ENCODE results near the gene EFCAB6. TPM values are rescaled to one million over a fixed set of nuclear protein-coding genes. Genes with fewer than 3 reads are reported as not detected.

EFCAB6 gene
- total and polyA plus RNA-seq, 2 donors (not counting 3 experiments of a cell fraction or from before 2014, with no cell fraction given), result 0.07 to 0.31 TPM

DNA sequence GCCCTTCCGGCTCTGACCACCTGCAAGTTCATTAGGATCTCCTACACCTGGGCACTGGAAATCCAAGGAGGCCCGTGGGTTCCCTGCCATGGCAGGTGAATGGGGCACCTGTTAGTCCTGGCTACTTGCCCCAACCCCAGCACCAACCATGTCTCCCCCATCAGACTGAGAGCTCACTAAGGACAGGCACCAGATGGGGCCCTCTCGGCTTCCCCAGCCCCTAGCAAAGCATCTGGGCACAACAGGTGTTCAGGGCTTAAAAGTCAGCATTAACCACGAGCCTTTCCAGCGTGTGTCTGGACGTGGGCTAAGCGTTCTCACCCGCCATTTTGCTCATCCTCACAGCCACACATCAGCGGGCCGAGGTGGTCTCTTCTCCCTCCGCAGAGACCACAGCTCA lies 48.0 kb upstream of the EFCAB6 start:
- BruUV-seq (replicated peaks), result no TSS peak
- TF ChIP-seq, protein P1, sequence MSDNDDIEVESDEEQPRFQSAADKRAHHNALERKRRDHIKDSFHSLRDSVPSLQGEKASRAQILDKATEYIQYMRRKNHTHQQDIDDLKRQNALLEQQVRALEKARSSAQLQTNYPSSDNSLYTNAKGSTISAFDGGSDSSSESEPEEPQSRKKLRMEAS (IDR thresholded peaks at IDR 0.05; ENCODE audit: insufficient read depth, insufficient read length), result no peak
- TF ChIP-seq MYC (IDR thresholded peaks at IDR 0.05; ENCODE audit: low read depth, low read length) (no peak), FOS (IDR thresholded peaks at IDR 0.05; ENCODE audit: borderline replicate concordance, insufficient read depth, low read length) (no peak), CTCF (IDR thresholded peaks at IDR 0.05; ENCODE audit: extremely low read depth in 1 of 2, insufficient read depth in 1 of 2, low read depth in 1 of 2, low read length in 2 of 2) (no peak), EZH2 (IDR thresholded peaks at IDR 0.05; ENCODE audit: borderline replicate concordance, low read depth, low read length, severe bottlenecking) (no peak), JUN (IDR thresholded peaks at IDR 0.05; ENCODE audit: borderline replicate concordance, insufficient read depth, insufficient read length, low read depth) (no peak), POLR2A (IDR thresholded peaks at IDR 0.05; ENCODE audit: low read depth, low read length) (no peak)
- dilution Hi-C loops (cut with MboI; ENCODE audit: extremely low pct_ligation_motif_present, low sequenced_read_pairs), result no loop called here
- no peaks in the 10 kb centered on the region for H3K79me2 ChIP-seq (ENCODE audit: control insufficient read depth, insufficient read depth, low read length)
- H3K9me3 ChIP-seq (replicated peaks; ENCODE audit: control insufficient read depth, insufficient read depth, low read length), result no peaks in the 10 kb centered on the region
- no peaks in the 10 kb centered on the region for H3K36me3 ChIP-seq (ENCODE audit: control insufficient read depth in 2 of 2, extremely low read depth in 1 of 2, insufficient read depth in 2 of 2, low read length in 2 of 2)
- no peaks in the 10 kb centered on the region for H3K4me1 ChIP-seq (ENCODE audit: control insufficient read depth, extremely low read depth, insufficient read depth, low read length)
- FAIRE-seq (no peak), DNase-seq (ENCODE audit: low read depth, low spot score) (no peak)
- no peak overlapping the region for H3K27ac ChIP-seq (ENCODE audit: insufficient read depth, low read depth, low read length)
- H3K27me3 ChIP-seq (ENCODE audit: control insufficient read depth in 2 of 2, insufficient read depth in 2 of 2, low read length in 2 of 2), result peaks cover 0 to 13% of the 10 kb centered on the region in 2 experiments
- H3K9me1 ChIP-seq (replicated peaks; ENCODE audit: control insufficient read depth, extremely low read depth, insufficient read depth, low read length), result no peaks in the 10 kb centered on the region
- ChIA-PET CTCF (interaction anchor here (1.1 kb wide), 1 partner anchor 23 kb away, joined by 3 read pairs; no protein-coding TSS in a partner anchor), POLR2A (no interaction called here)
- no peak overlapping the region for H3K4me3 ChIP-seq (replicated peaks in 1 of 3; ENCODE audit: insufficient read depth in 1 of 3, low read depth in 1 of 3, low read length in 3 of 3)
- intact Hi-C loops (cut with micrococcal nuclease), result no loop called here
- no peaks in the 10 kb centered on the region for H4K20me1 ChIP-seq (replicated peaks; ENCODE audit: control insufficient read depth, extremely low read depth, insufficient read depth, low read length)
- H3K4me2 ChIP-seq (ENCODE audit: insufficient read depth, low read length), result no peak overlapping the region
- no peak overlapping the region for H2AFZ ChIP-seq (ENCODE audit: low read depth, low read length)
- no peak overlapping the region for H3K9ac ChIP-seq (replicated peaks; ENCODE audit: extremely low read depth, insufficient read depth, low read length)

All from endothelial cell of umbilical vein (primary cell).